NCI-H345 treated with DMSO at 0.1 percent for 48 hours (cell line): ENCODE data around the gene RBM39.
"Not testable (repeated sequence)": the region's sequence is repeated elsewhere in the genome, so short reads cannot be mapped to it uniquely, and the experiment has no call there.

Experiments used
- DNase-seq: peaks from one replicate; lab custom pipeline; 2025; ENCODE audit not compliant: unreplicated experiment; lab: John Stamatoyannopoulos, UW

The RBM39 gene

DNA sequence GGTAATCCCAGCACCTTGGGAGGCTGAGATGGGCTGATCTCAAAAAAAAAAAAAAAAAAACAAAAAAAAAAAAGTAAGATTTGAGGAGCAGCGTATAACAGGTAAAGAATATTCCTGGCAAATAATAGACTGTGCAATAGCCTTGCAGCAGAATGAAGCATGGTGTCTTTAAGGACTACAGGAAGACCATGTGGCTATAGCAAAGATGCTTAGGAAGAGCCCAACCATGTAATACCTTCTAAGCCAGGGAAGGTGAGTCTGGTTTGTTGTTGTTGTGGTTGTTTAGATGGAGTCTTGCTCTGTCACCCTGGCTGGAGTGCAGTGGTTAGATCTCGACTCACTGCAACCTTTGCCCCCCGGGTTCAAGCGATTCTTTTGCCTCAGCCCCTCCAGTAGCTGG, 14.3 kb upstream of the RBM39 start:
- no peak for DNase-seq

GRCh38 chr20:35750611-35751010, 8.6 kb upstream of the RBM39 start:
- DNase-seq = no peak

DNA sequence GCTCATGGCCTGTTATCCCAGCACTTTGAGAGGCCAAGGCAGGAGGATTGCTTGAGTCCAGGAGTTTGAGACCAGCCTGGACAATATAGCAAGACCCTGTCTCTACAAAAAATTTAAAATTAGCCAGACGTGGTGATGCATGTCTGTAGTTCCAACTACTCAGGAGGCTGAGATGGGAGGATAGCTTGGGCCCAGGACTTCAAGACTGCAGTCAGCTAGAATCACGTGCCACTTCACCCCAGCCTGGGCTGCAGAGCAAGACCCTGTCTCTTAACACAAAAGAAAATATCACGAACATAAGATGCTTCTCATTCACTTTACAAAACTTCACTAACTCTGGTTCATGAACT, 2.4 kb upstream of the RBM39 start:
- not testable (repeated sequence) for DNase-seq

- DNase-seq = no peak
These were observed 1.8 kb upstream of the RBM39 start for GRCh38 chr20:35743693-35744491.

- DNase-seq = no peak
These were observed 872 bp upstream of the RBM39 start for GRCh38 chr20:35742741-35743523.

- DNase-seq = no peak
These were observed 2.5 kb downstream of the RBM39 start for GRCh38 chr20:35739294-35740163.

DNA sequence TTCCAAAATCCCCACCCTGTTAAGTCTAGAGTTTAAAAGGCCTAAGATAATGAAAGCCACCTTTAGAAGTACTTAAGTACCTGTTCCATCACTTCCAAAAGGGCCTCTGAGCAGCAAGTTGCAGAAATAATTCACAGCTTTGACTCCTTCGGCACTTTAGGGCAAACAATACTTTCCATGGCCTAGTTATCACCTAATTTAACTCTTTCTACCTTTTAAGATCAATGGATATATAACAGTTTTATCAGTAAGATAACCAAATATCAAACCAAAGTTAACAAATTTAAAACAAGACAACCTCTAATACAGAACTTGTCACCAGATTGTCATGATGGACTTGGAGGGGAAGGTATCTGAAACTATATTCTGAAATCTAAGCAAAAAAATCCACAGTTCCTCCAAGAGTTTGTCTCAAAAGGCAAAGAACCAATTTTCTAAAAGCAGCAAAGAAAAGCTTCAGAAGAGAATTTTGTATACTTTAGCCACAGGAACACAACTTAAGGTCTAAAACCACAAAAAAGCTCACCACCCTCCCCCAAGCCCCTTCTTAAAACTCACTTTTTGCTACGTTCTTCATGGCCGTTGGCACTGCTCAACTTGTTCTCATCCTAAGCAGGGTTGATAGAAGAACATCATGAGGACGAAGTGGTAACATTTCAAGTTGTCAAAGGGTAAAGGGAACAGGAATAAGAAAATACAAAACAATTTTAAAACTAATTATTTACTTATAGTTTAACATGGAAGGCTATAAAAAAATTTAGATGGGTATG, 3.5 kb downstream of the RBM39 start:
- no peak for DNase-seq

GRCh38 chr20:35737865-35738333, 4.2 kb downstream of the RBM39 start:
- DNase-seq = no peak

GRCh38 chr20:35735826-35736470, 6.1 kb downstream of the RBM39 start:
- DNase-seq = no peak

- DNase-seq = no peak
These were observed 7.0 kb downstream of the RBM39 start for GRCh38 chr20:35734777-35735649.

- DNase-seq = no peak
These were observed 7.7 kb downstream of the RBM39 start for GRCh38 chr20:35734374-35734773.

DNA sequence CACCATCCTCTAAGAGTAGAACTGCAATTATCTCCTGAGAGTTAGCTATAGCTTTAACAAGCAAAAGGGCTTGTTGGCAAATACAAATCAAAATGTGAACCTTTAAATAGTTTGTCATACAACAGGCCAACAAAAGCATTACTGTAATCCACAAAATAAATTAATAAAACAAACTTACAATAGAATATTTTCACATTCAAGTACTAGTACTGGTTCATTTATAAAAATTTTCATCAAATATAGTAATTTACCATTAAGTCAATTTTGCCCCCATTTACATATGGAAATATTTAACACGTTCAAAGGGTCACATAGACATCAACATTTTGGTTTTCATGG, 9.4 kb downstream of the RBM39 start:
- no peak for DNase-seq

- no peak for DNase-seq
These were observed 10.0 kb downstream of the RBM39 start for GRCh38 chr20:35731862-35732643.

GRCh38 chr20:35731469-35731788, 10.6 kb downstream of the RBM39 start:
- DNase-seq = no peak

- DNase-seq = no peak
These were observed 11.2 kb downstream of the RBM39 start for GRCh38 chr20:35730583-35731468.

- no peak for DNase-seq
These were observed 12.1 kb downstream of the RBM39 start for GRCh38 chr20:35729836-35730582.

- DNase-seq = no peak
These were observed 12.7 kb downstream of the RBM39 start for GRCh38 chr20:35729283-35729807.
